Sigmoid colon (tissue), 3 donors: Measurements from ENCODE around the gene TPR.

Experiments used
- CTCF ChIP-seq, 4 experiments: fragments of 450-650 bp in 3 of 4; fragments of 200-600 bp in 1 of 4; IDR thresholded peaks; one replicate each; pipeline ENCODE4 v1.5.1; 2016 to 2019; ENCODE audit warnings: antibody characterized with exemption in 4 of 4, mild to moderate bottlenecking in 3 of 4, moderate library complexity in 2 of 4
- POLR2A ChIP-seq, 2 donors: fragments of 450-650 bp; IDR thresholded peaks; one replicate each; pipeline ENCODE4 v1.6.1; 2016; ENCODE audit warnings: antibody characterized with exemption in 2 of 2, mild to moderate bottlenecking in 2 of 2, moderate library complexity in 2 of 2

GRCh38 chr1:186315570-186315969 is 59.5 kb downstream of the TPR start:
- TF ChIP-seq CTCF (IDR thresholded peaks at IDR 0.05) (no peak), POLR2A (IDR thresholded peaks at IDR 0.05) (no peak)
